ACHN (cell line): ENCODE measurements around the gene NCOR2.

ENCODE experiments used
- DNase-seq: peaks from one replicate; pipeline ENCODE4 v3.0.0-alpha.2; 2015
- in situ Hi-C: cut with HindIII; loops from 2 replicates; pipeline ENCODE4 v1.10.0; 2017; ENCODE audit warnings: low sequenced_read_pairs, low pct_ligation_motif_present, low pct_unique_long_range_greater_than_20kb

NCOR2 gene

DNA sequence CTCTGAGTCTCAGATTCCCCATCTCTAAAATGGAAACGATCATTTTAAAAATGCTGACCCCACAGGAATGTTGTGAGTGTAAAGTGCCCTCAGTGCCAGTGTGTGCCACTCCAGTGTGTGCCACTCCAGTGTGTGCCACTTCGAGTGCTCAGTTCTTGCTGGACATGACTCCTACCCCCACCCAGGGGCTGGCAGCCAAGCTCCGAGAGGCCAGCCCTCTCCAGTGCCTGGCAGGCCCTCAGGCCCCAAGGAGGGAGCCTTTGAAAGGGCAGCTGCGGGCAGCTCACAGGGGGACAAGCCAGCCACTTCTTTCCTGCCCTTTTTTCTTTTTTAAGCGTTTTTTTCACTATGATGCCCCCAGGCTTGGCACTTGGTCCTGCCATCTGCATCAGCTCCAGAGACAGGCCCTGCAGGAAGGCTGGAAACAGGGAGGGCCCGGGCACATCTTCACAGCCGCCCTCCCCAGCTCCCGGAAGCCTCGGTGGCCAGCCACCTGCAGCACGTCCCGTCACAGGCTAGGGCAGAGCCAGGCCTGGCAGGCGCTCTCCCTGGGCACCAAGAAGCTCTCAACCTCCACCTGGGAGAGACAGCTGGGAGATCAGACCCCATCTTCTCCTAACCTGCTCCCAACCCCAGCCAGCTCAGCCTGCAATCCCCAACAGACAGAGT is 29.8 kb downstream of the NCOR2 start:
- in situ Hi-C loops: no loop called here
- DNase-seq: no peak

DNA sequence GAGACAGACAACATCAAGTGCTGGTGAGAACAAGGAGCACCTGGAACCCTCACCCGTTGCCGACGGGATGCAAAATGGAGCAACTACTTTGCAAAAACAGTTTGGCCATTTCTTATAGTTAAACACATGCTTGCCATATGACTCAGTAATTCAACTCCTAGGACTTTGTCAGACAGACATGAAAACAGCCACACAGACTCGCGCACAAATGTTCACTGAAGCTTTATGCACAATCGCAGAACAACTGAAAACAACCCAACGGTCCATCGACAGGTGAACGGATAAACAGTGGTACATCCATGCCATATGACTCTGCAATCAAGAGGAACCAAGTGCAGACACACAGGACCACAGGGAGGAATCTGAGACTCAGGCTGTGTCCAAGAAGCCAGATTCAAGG is 30.8 kb downstream of the NCOR2 start:
- no peak for DNase-seq
- in situ Hi-C loops: no loop called here

DNA sequence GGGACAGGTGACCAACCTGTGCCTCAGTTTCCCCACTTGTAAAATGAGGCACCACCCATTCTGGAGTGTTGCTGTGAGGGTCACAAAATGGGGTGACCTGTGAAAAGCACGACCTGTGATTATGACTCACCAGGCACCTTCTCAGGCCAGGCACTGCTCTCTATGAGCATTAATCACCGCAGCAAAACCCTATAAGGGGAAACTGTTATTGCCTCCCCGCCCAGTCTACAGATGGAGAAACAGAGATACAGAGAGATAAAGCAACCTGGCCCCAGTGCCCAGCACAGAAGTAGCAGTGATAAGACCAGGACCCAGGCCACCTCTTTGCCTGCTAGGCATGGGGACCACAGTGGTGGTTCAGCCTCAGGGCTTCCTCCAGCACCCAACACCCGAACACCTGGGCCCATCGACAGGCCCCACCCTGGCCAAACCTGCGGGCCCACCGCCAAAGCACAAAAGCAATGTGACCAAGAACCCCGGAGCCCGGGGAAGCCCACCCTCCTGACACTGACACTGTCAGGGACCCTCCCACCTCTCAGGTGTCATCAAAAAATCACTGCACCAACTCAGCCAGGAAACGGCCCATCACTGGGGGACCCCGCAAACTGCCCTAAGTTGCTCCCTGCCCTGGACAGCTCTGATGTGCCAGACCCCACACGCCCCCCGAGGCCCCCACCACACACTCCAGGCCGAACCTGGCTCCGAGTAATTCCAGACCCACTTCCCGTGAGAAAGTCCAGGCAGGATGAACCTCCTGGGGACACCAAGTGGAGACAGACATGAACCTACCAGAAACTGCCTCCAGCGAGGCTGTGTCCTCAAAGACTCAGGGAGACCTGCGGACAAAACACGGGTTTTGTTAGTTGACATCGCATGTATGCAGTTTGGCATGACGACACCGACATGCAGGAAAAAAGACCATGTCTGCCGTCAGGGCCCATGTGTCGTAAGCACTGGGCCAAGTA is 32.4 kb downstream of the NCOR2 start:
- in situ Hi-C loops: no loop called here
- DNase-seq: no peak

DNA sequence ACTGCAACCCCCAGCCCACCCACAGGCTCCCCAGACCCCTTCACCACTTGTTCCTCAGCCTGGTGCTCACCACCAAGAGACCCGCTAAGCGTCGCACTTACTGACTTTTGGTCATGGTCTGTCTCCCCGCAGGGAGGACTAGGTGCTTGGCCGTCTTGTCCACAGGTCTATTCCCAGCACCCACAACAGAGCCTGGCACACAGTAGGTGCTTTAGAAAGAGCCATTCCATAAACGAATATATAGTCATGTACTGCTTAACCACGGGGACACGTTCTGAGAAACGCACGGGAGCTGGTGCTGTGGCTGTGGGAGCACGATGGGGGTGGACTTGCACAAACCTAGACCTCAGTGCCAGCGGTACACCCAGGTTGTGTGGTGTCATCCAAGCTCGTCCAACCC is 34.0 kb downstream of the NCOR2 start:
- in situ Hi-C loops: no loop called here
- no peak for DNase-seq

DNA sequence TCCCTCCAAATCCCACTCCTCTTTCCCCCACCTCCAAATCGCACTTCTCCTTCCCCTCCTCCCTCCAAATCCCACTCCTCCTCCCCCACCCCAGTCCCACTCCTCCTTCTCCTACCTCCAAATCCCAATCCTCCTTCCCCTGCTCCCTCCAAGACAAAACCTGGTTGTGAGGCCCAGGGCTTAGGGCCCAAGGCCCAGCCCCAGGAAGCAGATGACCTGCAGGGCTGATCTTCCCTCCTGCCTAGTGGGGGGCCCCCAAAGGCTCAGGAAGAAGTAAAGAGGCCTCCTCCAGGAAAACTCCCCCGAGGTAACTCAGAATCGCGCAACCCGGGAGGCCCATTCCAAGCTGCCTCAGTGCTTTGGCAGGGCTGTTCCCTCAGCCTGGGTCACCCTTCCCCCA is 34.4 kb downstream of the NCOR2 start:
- no peak for DNase-seq
- in situ Hi-C loops: no loop called here

DNA sequence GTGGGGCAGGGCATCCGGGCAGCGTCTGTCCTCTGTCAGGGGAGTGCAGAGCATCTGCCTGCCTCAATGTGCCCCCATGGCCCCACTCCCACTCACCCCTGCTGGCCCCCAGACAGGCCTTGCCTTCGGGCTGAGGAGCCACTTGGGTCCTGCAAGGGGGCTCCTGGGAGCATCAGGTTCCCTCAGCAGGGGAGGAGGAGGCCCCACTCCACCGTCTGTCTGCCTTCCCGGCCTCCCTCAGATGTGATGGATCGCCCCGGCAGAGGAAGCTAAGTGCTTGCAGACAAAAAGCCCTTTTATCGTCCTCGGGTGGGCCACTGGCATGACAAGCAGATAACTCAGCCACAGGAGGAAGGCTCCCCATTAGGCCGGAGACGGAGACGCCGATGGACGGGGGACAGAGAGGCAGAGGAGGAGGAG is 35.1 kb downstream of the NCOR2 start:
- DNase-seq: no peak
- in situ Hi-C loops: no loop called here

DNA sequence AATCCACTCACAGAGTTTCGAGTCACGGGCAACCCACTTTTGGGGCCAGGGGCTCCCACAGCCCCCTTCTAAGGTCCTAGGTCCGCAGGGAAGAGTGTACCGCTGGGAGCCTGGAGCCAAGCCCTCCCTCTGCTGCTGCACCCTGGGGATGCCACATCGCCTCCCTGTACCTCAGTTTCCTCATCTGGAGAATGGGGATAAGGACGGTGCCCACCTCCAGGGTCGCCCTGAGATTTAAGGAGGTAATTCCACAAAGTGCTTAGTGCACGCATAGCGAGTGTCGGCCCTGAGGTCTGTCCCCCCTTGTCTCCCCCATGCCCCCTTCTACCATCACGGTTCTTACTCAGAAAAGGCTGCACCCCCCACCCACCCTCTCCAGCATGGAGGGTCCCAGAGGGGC is 35.5 kb downstream of the NCOR2 start:
- DNase-seq: no peak
- in situ Hi-C loops: no loop called here

DNA sequence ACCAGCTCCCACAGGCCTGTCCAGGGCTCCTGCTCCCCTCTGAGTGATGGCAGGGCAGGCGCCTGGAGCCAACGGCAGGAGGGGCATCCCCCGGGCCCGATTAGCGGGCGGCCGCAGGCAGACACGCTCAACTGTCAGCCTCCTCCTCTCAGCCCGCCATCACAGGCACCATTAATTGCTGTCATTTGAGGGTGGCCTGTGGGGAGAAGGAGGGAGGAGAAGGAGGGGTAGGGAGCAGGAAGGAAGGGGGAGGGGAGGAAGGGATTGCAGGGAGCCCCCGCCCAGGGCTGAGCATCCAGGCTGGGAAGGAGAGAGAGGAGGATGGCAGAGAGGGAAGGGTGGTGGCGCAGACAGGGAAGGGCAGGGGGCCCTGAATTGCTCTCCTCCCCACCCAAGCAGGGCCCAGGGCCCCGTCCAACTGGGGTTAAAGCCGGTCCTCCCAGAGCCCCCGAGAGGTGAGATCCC is 36.1 kb downstream of the NCOR2 start:
- DNase-seq: no peak
- in situ Hi-C loops: no loop called here

DNA sequence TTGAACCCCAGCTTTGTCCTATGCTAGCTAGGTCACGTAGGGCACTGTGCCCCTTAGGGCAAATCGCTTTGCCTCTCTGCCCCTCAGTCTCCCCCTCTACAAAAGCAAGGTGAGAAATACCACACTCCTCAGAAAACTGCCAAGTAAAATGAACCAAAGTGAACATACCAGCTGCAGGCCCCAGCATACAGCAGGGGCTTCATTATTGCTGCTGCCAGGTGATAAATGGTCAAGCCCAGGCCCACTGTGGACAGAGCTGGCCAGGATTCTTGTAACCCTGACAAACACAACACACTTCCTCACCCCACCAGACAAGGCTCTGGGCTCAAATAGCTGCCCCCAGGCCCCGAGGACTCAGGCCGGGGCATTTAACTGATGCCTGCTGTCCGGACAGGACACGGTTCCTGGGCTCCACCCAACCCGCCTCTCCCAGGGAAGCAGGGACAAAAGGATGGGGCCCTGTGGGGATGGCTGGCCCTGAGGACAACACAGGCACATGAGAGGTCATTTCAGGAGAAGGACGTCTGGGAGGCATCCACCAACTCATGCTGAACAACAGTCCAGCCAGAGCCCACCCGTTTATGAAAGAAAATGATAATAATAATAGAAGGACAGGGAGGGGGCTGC is 36.7 kb downstream of the NCOR2 start:
- in situ Hi-C loops: no loop called here
- no peak for DNase-seq

DNA sequence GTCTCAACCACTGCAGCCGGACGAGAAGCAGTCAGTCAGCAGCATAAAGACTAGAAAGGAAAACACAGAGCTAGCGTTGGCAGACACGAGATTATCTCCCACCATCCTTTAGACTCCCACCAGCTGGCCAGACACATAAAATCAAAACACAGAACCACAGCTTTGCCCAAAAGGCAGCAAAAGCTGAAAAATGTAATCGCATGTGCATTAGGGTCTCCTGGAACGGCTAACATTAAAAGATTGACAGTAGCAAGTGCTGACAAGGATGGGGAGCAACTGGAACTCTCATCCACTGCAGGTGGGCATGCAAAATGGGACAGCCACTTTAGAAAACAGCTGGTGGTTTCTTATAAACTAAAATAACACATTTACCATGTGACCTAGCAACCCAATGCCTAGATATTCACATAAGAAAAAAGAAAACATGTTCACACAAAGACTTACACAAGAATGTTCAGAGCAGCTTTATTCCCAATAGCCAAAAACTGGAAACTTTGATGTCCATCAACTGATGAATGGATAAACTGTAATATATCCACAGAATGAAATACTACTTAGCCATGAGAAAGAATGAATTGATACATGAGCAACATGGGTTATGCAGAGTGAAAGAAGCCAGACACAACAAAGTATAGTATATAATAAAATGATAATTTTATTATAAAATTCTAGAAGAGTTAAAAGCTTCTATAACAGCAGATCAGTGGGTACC is 37.7 kb downstream of the NCOR2 start:
- in situ Hi-C loops: no loop called here
- no peak for DNase-seq

DNA sequence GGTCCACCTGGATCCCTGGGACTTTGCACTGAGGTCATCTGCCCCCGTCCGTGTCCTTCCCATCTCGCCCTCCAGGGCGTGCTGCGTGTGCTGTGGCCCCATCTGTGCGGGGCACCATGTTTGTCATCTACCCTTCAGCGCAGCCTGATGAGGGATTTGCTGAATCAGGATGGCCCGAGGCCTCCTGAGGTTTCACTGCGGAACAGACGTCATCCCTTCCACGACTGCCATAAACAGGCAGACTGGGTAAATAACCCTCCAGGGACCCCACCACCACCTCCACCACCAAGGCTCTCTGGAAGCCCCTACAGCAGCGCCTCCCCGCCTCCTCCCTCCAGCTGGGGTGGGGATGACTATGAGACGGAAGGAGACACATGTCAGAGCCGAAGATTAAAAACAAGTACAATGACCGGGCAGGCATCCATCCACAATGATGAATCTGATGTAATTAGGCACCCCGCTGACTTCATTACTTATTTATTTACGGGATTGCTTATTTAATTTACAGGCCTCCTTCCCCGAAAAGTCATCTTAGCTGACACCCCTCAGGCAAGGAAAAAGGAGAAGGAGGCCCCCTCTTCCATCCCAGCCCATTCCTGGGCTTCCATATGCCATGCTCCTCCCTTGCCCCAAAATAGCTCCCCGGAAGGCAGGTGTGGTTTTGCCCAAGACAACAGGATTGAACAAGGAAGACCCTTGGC is 39.4 kb downstream of the NCOR2 start:
- DNase-seq: no peak
- in situ Hi-C loops: no loop called here

DNA sequence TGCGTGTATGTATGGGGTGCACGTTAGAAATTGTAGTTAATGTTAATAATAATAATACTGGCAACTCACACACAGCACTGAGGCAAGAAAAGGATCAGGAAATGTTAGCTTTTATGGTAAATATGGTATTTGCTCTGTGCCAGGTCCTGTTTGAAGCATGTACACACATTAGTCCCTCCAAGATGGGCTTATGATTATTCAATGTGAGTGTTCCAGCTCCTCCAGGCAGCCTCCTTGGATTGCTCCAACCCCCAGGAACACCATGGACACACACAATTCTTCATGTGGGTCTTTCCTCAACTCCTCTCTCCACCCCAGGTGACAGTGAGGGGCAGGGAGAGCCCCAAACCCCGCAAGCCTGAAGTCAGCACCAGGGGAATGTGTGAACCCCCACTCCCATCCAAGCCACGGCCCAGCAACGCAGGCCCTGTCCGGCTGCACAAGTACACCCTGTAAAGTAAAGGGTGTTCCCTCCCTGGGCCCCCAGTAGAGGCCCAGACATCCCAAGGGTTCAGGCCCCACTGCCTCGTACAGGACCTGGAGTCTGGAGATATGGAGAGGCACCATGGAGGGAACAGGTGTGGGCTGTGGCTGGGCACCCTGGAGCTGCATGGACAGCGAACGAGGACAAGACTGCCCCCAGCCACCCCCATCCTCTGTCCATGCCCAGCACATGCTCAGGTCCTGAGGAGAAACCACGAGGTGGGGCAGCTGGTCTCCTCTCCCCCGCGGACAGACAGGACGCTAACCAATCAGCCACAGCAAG is 41.3 kb downstream of the NCOR2 start:
- in situ Hi-C loops: no loop called here

DNA sequence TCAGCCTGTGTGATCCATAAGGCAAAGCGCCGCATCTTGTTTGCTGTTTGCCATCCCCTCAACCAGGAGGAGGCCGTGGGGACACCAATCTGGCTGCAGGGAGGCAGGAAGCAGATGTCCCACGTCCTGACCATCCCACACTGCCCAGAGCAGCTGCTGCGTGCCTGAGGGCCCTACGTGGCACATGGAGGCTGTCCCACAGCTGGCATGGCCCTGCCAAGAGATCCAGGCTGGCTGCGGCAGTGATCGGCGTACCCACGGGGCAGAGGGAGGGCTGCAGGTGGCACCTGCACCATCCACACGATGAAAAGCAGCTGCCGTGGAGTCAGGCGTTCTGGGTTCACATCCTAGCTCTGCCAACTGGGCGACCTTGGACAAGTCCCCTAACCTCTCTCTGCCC is 42.0 kb downstream of the NCOR2 start:
- in situ Hi-C loops: no loop called here
- no peak for DNase-seq

More for the DNA sequence above, 41.3 kb downstream of the NCOR2 start:
- DNase-seq: no peak

DNA sequence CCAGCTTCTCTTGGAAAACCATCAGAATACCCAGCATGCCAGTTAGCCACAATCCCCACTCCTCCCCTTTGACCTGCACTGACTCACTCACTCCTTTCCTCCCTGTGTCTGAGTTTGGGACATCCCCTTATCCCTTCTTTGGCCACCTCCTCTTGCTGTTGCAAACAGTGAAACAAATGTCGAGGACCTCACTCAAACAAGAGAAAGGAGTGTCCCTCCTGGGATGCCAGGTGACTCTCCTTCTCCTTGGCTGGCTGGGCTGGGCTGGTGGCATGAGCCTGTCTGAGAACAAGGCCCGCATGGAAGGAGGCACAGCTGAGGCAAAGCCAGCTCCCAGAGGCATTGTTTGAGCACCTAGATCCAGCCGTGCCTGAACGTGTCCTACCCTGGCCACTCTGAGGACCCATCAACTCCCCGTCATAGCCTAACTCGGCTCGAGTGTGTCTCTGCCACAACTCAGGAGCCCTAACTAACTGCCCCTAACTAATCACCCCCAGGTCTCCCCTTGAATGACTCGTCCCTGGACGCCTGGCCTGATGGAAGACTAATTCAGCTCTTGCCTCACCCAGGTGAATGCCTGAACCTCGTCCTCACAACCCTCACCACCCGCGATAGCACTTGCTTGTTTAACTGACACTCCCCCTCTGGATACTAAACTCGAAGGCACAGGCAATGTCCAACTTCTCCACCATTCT is 43.0 kb downstream of the NCOR2 start:
- in situ Hi-C loops: no loop called here
- DNase-seq: peak; percentile 48

DNA sequence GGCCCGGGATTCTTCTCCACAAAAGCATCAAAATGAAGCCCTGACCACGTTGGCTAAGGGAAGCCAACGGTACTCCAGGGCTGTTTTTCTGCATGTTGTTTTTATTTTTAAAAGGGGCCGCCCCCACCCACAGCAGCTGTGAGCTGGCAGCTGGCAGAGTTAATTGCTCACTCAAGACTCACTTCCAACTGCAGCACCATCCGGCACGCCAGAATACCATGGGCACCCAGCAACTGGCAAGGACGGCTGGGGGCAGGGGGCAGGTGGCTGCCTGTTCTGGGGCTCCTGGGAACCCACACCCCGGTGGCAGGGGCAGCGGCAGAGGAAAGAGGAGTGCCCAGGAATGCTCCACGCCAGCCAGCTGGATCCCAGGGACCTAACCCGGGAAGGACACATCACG is 44.3 kb downstream of the NCOR2 start:
- no peak for DNase-seq
- in situ Hi-C loops: no loop called here

DNA sequence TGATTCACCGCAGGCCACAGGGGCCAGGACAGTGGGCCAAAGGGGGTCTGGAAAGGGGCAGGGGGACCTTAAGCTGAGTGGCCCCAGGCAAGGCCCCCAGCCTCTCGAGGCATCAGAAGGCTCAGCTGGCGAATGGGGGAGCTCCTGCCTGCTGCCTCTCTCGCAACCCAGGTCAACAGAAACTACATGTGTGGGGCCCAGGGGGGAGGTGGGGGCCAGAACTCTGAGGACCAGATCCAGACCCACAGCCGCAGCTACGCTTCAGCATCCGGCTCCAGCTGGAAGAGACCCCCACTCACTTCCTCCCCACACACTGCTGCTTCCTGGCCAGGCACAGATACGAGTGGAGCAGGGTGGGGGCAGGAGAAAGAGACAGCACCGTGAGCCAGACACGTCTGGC is 46.5 kb downstream of the NCOR2 start:
- DNase-seq: no peak

DNA sequence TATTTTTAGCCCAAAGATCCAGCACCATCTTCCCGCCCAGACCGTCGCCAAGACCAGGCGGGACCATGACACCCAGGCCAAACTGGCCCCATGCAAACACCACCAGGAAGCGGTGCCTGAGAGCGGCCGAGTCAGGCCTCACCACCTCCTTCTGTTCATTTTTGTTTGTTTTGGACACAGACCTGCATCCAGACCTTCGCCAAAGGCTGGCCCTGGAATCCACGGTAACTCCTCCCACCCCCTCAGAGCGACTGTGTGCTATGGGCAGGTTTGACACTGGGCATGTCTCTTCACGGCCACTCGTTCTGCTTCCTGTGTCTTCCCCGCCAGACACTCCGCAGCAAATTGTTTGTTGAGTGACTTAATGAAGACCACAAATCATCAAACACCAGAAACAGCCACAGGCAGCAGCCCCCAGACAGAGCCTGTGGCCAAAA is 47.1 kb downstream of the NCOR2 start:
- in situ Hi-C loops: no loop called here
- no peak for DNase-seq

More for the DNA sequence above, 46.5 kb downstream of the NCOR2 start:
- in situ Hi-C loops: no loop called here
